NCI-H345 treated with DMSO at 0.1 percent for 48 hours (cell line): ENCODE data around the gene LRRC43.

Source experiments
- DNase-seq: peaks from one replicate; lab custom pipeline; 2025; ENCODE audit not compliant: unreplicated experiment; lab: John Stamatoyannopoulos, UW

Gene LRRC43, protein sequence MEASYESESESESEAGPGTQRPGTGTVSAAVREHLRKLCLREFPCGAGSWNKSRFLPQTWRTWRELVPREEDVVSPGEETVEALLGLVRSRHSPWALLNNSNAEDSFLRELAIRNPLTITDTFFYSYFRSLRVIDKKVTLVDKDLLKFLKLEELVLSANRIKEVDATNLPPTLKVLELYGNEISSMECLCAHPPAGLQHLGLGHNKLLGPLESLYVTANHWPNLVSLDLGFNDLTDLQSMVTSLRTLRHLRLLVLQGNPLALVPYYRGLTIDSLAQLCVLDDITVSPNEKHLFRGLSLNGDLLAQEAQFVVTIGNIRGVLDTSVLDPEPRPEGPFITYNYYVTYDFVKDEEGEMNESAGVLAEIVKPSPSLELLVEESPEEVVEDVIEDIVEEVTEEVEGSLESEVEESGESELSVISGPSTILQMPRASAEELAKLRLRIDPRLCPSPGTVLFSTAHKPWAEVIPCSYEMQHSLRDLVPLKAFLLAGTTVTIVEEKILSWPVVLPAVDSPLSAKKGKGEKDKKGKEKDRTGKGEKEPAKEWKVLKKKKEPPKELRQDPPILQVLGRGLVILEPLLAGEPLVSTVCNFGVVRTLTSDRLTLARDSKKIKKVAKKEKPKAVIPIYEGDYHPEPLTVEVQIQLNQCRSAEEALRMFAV

DNA sequence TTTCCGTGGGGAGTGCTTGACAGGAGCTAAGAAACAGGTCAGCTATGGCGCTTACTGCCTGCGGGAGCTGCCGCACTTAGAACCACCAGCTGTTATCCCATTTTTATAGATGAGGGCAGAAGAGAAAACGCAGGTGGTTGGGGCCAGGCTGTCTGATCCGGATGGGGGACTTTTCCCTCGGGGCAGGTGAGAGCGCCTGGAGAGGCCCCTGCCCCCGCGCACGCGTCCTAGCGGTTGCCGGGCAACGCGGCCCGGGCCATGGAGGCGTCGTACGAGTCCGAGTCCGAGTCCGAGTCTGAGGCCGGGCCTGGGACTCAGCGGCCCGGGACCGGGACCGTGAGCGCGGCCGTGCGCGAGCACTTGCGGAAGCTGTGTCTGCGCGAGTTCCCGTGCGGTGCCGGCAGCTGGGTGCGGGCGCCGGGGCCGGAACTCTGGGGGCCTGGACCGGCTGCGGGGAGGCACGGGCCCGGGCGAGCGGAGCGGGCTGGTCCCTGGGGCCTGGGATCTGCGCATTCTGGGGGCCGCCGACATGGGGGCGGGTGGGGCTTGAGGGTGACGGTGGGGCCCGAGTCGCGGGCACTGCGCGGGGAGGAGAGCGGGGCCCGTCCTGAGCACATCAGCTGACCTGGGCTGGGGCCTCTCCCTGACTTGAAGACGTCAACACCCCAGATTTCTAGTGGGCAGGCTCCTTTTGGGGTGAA lies at the start of gene LRRC43:
TSS of gene LRRC43 (plus strand) at position 237 of the 701 bp plus-strand sequence. CDS start at position 259, 22 bp downstream.
- no peak for DNase-seq

DNA sequence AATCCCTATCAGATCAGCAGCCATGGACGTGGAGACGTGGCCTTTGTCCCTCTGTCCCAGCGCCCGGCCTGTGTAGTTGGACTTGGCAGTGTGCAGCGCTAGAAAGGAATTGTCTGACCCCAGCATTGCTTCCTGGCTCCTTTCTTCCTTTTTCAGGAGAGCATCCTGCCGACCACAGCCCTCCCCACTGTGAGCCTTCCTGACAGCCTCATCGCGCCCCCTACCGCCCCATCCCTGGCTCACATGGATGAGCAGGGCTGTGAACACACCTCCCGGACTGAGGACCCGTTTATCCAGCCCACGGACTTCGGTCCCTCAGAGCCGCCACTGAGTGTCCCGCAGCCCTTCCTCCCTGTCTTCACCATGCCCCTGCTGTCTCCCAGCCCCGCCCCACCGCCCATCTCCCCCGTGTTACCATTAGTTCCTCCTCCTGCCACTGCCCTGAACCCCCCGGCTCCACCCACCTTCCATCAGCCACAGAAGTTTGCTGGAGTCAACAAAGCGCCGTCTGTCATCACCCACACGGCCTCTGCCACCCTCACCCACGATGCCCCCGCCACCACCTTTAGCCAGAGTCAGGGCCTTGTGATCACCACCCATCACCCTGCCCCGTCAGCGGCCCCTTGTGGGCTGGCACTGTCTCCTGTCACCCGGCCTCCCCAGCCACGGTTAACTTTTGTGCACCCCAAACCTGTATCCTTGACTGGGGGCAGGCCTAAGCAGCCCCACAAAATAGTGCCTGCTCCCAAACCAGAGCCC lies 49.6 kb upstream of the LRRC43 start:
- DNase-seq = no peak

DNA sequence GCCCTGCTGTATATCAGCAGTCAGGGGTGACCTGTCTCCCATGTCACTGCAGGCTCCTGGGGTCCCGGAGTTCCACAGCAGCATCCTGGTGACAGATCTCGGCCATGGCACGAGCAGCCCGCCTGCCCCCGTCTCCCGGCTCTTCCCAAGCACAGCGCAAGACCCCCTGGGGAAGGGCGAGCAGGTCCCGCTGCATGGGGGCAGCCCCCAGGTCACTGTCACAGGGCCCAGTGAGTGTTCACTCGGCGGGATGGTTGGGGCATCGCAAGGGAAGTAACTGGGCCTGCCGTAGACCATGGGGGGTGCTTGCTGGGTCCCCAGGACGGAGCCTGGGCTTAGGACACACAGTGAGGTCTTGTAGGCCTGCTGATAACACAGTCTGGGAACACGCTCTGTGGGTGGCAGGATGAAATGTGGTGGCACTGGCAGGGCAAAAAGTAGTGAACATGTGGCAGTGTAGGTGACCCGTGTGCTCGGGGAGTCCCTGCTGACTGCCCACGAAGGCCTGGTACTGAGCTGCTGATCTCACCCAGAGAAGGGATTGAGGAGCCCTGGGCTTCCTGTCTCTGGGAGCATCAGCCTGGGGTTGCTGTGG lies 47.4 kb upstream of the LRRC43 start:
- no peak for DNase-seq

DNA sequence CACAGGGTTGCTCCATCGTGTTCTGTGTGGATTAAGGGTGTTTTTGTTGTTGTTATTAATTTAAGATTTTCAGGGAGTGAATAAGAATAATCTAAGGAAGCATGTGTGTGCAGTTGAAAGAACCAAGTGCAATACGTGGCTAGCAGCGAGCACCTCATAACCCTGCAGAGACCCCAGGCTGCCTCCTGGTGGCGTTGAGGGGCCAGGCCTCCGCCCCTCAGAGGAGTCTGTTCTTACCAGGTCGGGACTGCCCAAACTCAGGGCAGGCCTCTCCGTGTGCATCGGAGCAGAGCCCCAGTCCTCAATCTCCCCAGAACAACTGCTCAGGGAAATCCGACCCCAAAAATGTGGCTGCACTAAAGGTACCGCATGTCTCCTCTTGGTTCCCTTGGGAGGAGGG lies 45.7 kb upstream of the LRRC43 start:
- no peak for DNase-seq

DNA sequence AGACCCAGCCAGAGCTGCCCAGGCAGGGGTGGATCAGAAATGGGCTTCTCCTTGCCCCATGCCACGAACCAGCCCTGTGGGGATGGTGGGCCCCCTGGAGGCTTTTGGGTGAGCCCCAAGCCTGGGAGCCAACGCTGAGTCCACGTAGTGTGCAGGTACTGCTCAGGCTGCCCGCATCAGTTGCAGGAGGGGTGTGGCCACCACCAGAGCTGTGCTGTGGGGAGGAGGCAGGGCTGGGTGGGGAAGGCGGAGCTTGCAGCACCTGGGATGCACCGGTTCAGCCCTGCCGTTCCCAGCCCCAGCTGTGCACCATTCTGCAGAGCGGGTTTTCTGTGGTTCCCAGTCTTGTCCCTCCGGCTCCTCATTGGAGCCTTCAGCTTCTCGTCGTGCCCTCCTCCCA lies 45.2 kb upstream of the LRRC43 start:
- DNase-seq = no peak

DNA sequence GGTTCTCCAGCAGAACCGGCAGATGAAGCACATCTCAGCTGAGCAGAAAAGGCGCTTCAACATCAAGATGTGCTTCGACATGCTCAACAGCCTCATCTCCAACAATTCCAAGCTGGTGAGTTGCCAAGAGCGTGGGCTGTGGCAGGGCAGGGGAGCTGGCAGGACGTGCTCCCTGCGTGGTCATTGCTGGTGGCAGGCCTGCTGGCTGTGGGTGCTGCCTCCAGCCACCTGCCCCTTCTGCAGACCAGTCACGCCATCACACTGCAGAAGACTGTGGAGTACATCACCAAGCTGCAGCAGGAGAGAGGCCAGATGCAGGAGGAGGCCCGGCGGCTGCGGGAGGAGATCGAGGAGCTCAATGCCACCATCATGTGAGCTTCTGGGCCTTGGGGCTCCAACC lies 44.7 kb upstream of the LRRC43 start:
- DNase-seq = no peak

DNA sequence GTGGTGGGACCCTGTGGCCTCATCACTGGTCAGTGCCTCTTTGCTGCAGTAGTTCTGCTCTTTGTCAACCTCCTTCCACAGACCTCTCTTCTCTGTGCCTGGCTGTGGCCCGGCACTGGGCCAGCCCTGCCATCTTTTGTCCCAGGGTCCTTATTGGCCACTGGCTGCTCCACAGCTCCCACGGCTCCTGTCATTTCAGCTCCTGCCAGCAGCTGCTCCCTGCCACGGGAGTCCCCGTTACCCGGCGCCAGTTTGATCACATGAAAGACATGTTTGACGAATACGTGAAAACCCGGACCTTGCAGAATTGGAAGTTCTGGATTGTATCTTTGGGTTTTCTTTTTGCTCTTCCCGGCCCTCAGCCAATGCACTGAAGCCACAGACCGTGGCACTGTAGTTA lies 44.3 kb upstream of the LRRC43 start:
- DNase-seq = no peak

DNA sequence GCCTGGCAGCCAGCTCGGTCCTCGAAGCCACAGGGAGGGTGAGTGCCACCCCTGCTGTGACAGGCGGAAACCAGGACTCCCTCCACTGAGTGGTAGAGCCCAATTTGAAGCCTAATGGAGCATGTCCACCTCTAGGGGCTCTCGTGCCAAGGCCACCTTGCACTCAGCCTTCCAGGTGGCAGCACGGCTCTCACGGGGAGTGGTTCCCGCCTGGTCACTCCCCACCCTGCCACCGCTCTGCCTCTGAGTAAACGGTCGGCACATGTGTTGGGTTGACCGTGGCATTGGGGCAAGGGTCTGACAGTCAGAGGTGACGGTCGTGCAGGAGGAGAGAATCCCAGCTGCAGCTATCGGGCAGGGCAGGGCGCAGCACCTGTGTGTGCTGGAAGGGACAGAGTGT lies 43.7 kb upstream of the LRRC43 start:
- DNase-seq = peak; percentile 9

DNA sequence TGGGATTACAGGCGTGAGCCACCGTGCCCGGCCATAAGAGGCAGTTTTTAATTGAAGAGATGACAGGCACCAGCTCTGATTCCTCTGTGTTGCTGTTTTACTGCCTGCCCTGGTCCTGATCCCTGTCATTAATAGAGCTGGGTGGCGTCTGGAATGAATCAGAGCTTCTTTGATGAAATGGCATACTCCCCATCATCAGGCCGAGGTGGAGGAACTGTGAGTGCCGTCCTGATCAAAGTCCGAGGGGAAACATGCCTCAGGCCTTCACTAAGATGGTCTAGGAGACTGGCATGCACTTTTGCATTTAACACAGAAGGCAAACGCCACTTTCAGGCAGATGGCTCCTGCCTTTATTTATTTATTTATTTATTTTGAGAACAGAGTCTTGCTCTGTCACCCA lies 43.0 kb upstream of the LRRC43 start:
- DNase-seq = no peak

DNA sequence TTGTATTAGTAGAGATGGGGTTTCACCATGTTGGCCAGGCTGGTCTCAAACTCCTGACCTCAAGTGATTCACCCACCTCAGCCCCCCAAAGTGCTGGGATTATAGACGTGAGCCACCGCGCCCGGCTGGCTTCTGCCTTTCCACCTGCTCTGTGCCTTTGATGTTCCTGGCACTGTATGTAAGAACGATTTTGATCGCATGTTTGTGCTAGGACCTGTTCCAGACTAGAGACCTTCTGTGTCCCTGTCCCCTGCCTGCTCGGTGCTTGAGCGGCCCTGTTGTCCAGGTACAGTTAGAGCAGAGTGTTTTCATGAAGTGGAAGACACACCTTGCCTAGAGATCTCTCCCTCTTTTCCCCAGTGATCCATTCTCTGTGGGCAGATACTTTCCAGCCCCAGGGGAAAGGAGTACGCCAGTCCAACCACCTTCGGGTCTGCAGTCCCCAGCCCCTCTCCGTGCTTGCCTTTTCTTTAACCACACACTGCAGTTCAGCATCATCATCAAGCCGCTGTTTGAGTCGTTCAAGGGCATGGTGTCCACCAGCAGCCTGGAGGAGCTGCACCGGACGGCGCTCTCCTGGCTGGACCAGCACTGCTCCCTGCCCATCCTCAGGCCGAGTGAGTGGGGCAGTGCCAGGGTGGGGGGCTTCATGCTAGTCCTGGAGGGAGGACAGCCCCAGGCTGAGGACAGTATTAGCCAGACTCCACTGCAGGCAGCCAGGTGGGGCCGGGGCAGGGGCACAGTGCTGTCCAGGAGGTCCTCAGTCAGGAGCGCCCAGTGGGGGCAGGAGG lies 42.3 kb upstream of the LRRC43 start:
- no peak for DNase-seq

DNA sequence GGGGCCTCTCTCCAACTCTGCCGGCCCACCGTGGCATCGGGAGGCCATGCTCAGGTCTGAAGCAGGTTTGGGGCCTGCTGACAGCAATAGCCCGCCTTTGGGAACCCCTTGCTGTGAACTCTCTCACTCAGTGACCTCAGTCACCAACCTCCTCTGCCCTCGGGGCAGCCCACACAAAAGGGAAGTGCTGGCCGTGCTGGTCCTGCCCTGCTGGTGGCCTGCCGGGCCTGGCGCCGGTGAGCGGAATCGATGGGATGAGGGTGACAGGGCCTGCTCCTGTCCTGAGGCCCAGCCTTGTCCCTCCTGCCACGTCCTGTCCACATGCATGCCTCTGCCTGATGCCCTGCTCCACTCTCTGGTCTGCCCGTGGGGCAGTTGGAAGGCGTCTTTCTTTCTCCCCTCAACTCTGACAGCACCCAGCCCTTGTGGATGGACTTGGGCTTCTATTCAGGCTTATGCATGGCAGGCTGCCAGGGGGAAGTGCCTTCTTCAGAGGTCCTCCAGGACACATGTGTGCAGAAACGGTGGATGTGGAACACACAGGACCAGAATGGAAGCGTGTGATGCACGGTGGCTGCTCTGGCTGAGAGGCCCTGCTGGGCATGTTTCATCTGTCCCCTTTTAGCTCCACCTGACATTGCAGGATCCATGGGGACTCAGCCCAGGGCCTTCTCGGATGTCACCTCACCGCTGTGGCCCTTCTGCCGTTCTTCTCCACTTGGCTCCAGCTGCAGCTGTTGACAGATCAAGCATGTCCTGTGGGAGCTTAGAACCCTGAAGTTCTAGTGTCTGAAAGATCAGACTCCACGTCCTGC lies 40.8 kb upstream of the LRRC43 start:
- DNase-seq = no peak

DNA sequence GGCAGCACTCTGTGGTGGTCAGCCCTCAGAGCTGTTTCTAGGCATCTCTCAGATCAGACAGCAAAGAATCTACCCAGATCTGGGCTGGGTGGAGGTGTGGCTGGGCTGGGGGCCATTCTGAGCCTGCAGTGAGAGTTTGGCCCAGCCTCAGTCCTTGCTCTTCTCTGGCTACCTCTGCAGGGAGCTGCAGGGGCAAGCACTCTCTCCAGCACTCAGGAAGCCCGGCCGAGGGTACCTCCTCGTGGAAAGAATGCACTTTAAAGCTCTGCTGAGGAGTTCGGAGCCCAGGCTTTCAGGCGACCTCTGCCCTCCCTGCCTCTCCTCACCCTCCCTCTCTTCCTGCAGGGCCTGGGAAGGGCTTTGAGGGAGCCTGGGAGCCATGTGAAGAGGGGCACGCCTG lies 40.1 kb upstream of the LRRC43 start:
- DNase-seq = no peak

DNA sequence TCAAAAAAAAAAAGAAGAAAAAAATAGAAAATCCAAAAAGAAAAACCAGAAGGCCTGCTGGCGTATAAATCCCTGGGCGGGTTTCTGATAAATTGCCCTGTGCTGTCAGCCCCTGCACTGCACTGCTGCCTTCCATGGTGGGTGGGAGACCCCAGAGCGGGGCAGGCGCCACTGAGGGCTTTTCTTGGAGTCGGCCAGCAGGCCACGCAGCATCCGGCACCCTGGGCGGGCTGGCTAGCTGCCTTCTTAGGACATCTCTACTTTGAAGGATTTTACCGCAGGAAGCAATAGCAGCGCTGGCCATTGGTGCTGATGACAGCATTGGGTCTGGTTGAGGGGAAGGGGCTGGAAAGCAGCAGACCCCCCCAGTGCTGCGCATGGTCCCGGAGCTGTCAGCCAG lies 38.0 kb upstream of the LRRC43 start:
- DNase-seq = no peak

DNA sequence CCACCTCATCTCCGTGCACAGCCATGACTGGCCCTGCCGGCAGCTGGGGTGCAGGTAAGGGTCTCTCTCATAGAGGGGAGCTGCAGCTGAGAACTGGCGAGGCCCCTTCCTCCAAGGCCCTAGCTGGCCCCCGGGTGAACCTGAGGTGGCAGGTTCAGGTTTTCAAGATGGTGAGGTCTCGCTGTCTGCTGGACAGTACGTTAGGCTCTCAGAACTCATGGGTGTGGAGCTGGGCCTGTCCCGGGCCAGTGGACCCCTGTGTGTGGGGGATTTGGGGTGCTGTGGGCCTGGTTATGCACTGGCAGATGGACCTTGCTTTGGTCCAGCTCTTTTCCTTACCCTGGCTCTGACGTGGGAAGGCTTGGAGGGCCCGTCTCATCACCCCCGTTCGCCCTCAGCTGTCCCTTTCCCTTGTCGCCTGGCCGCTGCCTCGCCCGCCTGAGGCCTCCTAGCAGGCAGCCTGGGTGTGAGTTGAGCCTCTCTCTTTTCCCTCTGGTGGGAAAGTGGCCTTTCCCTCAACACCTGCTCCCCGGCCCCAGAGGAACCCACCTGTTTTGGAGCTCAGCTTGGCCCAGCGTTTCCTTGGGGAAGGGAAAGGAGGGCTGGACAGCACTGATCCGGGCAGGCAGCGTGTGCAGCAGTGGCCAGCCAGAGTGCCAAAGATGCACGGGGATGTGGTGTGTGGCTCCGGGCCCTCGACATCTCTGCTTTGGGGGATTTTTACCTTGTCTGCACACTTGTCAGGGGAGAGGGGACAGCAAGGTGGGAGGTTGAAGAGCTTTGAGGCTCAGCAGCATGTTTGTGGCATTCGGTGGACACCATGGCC lies 37.2 kb upstream of the LRRC43 start:
- no peak for DNase-seq

DNA sequence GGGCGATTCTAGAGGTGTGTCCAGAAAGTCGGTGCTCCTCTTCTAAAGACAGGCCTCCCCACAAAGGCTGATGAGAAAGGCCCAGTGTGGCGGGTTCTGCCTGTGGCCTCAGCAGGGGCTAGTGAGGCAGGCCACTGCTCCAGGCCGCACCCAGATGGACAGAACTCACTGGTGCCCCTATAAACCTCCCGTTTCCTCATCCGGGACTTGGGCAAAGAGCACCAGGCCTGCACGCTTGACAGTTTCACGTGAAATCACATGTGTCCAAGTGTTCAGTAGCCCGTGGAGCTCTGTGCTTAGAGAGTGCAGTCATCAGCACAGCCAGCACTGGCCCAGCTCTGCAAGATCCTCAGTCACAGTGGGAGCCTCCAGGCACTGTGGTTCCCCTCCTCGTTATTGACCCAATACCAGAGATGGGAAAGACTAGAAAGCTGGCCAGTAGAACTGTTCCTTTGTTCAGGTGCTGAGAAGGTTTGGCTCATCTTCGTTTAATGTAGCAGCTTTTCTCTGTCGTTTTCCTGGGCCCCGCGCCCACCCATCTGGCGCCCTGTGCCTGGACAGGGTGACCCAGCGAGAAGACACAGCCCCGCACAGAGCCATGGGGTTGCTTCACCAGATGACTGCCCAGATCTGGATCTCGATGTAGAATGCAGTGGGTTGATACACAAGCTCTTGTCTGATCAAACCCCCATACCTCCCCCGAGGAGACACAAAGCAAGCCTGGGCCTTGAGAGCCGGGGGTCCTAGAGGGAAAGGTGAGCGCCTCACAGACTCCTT lies 35.2 kb upstream of the LRRC43 start:
- DNase-seq = no peak

DNA sequence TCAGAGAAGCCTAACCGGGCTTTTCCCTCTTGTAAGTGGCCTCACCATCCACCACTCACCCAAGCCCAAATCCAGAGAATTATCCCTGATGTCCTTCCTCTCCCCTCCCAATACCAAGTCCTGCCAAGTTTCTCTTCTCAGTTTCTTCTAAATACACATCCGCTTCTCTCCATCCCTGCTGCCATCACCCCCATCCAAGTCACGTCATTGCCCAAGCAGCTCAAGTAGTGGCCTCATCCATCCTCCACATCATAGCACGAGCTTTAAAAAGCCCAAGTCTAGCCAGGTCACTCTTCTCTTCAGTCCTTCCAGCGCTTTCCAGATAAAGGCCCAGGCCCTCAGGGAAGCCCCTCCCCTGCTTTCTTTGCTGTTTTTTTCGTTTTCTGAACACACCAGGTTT lies 34.3 kb upstream of the LRRC43 start:
- DNase-seq = no peak

DNA sequence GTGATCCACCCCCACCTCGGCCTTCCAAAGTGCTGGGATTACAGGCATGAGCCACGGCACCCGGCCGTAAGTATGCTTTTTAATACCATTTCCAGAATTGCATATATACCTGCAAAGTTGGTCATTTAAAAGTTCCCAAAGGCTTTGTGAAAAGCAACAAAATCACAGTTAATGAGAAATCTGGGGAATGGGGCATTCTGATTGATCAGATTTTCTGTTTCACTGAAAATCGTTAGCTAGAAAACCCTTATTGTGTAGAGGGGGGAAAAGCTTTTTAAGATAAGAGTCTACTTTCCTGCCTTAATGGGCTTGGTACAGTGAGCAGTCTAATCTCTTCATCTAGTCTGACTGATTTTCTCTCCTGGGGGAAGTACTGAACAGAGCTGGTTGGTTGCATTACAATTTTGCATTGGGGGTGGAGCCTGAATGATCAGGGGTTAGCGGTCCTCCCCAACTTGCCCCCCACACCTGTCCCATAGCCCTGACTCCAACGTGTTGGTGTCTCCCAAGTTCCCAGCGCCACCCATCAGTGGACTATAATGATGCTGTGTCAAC lies 32.7 kb upstream of the LRRC43 start:
- no peak for DNase-seq
